Measurements from ENCODE around the gene USP5. TPM values are rescaled to one million over a fixed set of nuclear protein-coding genes. Genes with fewer than 3 reads are reported as not detected.

Gene USP5
- total and polyA plus RNA-seq, 2 of the 8 experiments (the other 6 are each of a cell fraction or from before 2014, with no cell fraction given): 66.5 to 148 TPM

DNA sequence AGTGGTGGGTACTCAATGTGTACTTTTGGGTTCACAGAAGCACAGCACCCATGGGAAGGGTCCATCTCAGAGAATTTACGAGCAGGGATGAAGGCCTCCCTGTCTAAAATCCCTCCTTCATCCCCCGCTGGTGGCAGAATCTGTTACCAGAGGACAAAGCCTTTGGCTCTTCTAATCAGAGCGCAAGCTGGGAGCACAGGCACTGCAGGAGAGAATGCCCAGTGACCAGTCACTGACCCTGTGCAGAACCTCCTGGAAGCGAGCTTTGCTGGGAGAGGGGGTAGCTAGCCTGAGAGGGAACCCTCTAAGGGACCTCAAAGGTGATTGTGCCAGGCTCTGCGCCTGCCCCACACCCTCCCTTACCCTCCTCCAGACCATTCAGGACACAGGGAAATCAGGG lies 31.8 kb upstream of the USP5 start (continued):
- TF ChIP-seq JUND (IDR thresholded peaks at IDR 0.05; ENCODE audit: low read length) (no peak), CTBP2 (IDR thresholded peaks at IDR 0.05; ENCODE audit: borderline replicate concordance, insufficient read depth, insufficient read length, low read length) (no peak), FOSL1 (IDR thresholded peaks at IDR 0.05; ENCODE audit: insufficient read depth, low read depth, low read length) (no peak), BACH1 (IDR thresholded peaks at IDR 0.05; ENCODE audit: low read length) (no peak), YY1 (IDR thresholded peaks at IDR 0.05; ENCODE audit: low read depth, low read length) (no peak), POLR2AphosphoS5 (IDR thresholded peaks at IDR 0.05; ENCODE audit: low read depth, low read length) (no peak), CHD1 (IDR thresholded peaks at IDR 0.05; ENCODE audit: low read depth, low read length) (no peak), BRCA1 (IDR thresholded peaks at IDR 0.05; ENCODE audit: low read depth, low read length) (no peak), CBX5 (IDR thresholded peaks at IDR 0.05; ENCODE audit: low read depth, low read length) (no peak), SIN3A (conservative IDR thresholded peaks at IDR 0.05 in 1 of 2, IDR thresholded peaks at IDR 0.05 in 1 of 2; ENCODE audit: low read depth in 1 of 2, low read length in 2 of 2) (no peak)

Data from H1 (cell line).